ENCODE data around the gene UCK2. TPM values are rescaled to one million over a fixed set of nuclear protein-coding genes. Genes with fewer than 3 reads are reported as not detected.

UCK2 gene
- total RNA-seq, 1 donor from 2014 or later: 27.0 TPM

DNA sequence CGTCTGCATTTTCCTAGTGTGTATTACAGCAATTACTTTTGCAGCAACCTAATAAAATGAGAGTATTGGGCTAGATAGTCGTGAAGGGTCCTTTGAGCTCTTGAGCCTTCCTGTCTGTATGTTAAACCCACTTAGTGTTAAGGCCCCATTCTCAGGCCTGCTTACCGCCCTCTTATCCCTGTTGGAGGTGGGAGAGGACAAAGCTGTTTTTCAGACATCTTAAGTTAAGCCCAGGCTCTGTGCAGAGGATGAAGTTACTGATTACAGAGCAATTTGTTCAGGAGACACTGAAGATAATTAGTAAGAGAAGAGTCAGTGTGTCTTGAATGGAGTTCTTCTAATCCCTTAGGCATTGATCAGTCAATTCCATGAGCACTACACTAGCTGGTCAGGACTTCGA, 114.6 kb downstream of the UCK2 start:
- no peak for DNase-seq

DNA sequence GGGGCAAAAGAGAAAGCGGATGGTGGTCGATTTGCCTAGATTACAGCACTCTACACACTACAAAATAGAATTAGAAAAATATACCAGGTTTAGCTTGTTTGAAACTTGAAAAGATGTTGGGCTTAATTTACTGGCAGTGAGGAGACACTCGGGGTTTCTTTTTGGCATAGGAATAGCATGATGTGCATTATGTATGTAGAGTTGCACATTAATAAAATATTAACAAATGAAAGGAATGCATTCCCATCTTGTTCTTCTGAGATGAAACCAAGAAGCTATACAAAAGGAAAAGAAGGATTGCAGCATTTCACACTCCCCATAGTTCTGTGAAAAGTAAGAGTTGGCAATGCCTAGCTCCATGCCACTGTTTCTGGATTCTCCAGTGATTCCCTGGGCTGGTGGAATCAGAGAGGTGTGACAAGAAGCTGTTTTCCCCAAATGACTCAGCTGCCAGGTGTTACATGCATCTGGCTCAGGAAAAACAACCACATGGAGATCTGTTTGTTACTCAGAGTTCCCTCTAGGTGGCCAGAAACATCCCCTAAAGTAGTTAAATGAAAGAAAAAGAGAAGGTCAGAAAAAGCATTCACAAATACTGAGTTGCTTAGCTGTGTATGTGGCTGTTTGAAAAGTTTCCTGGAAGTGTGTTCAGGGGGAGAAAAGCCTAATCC, 115.6 kb downstream of the UCK2 start:
- DNase-seq: no peak

DNA sequence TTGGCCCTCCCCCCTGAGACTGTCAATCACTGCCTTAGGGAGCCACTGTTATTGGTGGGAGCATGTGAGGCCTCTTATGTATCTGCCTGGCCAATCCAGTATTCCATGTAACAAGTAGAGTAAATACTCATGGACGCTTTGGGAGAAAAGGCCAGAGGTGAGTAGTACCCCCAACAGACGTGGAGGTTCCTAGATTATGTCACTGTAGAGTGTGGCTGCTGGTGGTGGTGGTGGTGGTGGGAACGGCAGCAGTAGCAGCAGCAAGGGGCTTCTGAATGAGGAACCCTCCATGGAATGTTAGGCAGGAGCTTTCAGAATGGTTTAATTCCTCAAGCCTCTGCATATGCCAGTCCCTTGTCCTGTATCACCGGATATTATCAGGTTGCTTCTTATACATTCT, 118.5 kb downstream of the UCK2 start:
- DNase-seq: no peak

DNA sequence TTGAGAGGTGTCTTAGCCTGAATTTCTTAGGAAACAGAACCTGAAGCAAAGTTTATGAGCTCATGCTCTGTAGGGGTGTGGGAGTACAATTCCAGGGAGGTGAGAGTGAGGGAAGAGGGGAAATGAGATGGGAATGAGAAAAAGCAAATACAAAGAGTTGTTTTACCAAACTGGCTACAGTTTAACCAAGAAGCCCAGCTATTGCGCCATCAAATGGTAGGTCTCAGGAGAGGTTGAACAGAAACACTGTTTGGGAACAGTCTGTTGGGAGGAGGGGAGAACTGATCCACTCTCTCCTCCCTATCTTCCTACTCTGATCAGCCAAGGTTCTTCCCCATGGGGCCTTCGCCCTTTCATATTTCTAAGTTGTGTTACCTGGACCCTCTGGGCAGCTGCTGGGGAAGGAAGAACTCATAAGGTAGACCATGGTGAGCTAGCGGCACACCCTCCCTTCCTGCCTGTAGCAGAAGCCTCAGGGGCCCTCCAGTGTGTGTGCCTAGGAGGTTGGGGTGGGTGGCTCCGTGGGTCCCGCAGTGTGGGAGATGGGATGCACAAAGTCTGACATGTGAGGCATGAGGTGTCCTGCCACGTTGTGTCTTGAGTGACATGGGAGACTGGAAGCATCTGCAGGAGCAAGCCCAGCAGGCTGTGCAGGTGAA, 120.5 kb downstream of the UCK2 start:
- no peak for DNase-seq

DNA sequence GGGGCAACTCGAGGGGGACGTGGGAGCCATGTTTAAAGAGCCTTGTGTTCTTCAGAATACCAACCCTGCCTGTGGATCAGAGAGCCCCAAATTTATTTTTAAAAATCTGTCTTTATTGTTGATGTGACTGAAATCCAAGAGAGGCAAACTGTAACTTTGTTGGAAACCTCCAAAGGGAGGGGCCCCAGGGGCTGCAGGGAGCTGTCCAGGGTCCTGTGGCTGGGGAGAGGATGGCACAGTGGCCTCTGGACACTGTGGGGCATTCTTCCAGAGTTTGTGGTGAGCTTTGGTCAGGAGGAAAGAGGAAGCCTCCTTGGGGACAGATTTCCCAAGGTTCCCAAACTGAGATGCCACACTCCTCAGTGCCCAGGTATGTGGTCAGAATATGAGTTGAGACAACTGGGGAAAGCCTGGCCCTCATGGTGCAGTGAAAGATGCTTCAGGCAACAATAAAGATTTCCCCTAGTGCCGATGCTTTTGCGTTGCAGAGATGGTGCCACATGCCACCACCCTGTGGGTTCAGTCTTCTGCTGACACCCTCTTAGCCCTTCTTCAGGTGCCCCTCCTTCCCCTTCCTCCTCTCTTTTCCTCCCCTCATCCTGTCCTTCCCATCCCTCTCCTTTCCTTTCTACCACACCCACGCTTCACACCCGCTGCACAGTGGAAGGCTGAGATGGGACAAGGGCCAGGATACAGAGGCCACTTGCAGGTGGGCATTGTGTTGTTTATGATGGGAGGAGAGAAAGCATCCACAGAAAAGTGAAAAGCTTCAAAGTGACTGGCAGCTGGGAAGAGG, 122.1 kb downstream of the UCK2 start:
- DNase-seq: no peak

DNA sequence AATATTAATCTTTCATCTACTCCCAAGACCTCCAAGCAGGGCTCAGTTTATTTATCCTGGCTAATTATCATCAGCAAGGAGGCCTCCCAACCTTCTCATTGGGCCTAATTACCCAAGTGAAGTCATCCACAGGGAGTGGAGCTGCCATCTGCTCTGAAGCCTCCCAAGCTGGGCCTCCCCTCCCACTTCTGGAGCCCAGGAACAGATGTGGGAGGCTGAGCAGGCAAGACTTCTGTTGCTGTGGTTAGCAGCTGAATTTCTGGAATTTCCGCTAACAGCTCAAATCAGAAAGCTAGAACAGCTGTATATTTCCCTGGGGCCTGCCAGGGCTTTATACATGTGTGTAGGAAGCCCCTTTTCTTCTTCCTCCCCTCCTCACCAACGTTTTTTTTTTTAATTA, 127.5 kb downstream of the UCK2 start:
- DNase-seq: peak; percentile 94

DNA sequence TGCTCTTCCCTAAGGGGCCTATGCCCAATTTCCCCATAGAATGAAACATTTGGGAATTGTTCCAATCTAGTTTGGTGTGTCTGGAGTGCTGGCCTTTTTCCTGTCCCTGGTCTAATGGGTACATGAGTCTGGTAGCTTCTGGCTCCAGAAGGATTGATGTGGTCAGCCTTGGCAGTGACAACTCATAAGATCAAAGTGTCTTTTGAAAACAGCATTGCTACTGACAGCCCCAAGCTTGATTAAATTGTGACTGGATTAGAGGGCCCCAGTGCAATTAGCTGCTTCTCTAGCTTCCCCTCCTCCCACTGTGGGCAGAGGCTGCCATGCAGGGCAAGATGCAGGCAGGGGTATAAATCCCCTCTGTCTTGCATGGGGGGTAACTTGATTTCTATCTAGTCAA, 130.9 kb downstream of the UCK2 start:
- no peak for DNase-seq

DNA sequence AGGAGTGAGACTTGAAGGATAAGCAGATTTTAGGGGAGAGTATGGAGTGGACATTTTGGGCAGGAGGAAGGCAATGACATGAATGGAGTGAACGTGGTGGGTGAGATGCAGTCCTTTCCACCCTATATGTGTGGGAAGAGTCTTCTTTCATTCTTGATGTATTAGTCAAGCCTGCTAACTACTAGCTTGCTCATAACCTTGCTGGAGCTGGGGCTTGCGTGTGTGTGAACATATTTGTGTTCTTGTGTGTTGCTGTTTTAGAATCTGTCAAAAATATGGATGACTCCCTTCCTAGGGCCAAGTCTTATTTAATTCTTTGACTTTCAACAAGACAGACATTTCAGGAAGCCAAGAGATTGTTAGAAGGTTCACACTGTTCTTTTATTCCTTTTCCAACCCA, 132.7 kb downstream of the UCK2 start:
- DNase-seq: no peak

DNA sequence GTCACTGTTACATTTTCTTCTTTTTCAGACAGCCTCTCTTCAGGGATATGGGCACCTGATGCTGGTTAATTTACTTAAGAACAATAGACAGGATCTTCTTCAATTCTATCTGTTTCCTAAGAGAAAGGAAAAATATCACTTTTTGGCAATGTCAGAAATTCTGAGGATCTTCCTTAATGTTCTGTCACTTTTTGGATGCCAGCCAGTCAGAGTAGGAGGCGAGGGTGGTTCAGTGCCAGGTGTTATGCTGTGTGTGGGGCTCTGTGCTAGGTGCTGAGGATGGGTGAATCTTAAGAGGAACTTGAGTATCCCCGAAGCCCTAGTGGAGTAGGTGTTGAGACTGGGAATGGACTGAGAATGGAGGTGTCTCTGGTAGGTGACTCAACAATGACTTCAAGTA, 133.5 kb downstream of the UCK2 start:
- DNase-seq: no peak

Other genes with a start within 250 kb of the UCK2 start
- gene MGST3, start 196.4 kb upstream of the UCK2 start, total RNA-seq: 111 TPM
- gene ALDH9A1, start 129.1 kb upstream of the UCK2 start, total RNA-seq: 101 TPM
- 37.0 TPM for gene TMCO1, start 58.7 kb upstream of the UCK2 start, total RNA-seq

Data from skin of body (tissue), 2 donors.